Peyer's patch (tissue), 4 donors: Measurements from ENCODE around the gene PELI3.

Experiments used
- CTCF ChIP-seq, 6 experiments: fragments of 450-650 bp in 4 of 6; fragments of 200-600 bp in 2 of 6; sonication (generic) in 1 of 6; IDR thresholded peaks; one replicate each; pipeline ENCODE4 v1.5.1; 2017 to 2019; ENCODE audit warnings: antibody characterized with exemption in 6 of 6, mild to moderate bottlenecking in 3 of 6, moderate library complexity in 1 of 6
- POLR2A ChIP-seq, 2 donors: fragments of 450-650 bp; IDR thresholded peaks; one replicate each; pipeline ENCODE4 v1.5.1; 2017; ENCODE audit warnings: antibody characterized with exemption in 2 of 2, mild to moderate bottlenecking in 2 of 2, moderate library complexity in 2 of 2

GRCh38 chr11:66420671-66421476, 45.8 kb upstream of the PELI3 start, which contains the start of gene NPAS4:
- no peak for TF ChIP-seq POLR2A (IDR thresholded peaks at IDR 0.05)
- no peak for TF ChIP-seq CTCF (IDR thresholded peaks at IDR 0.05)
